ENCODE data around the gene SHC3. TPM values are rescaled to one million over a fixed set of nuclear protein-coding genes. Genes with fewer than 3 reads are reported as not detected.

SHC3 gene
- total RNA-seq, 2 experiments from 2014 or later, result not detected

- H3K27me3 Mint-ChIP-seq, result peaks cover 6% of the 10 kb centered on the region
- H3K9me3 Mint-ChIP-seq, result no peaks in the 10 kb centered on the region
- no peak for DNase-seq
- no peaks in the 10 kb centered on the region for H3K4me1 Mint-ChIP-seq
- no peak overlapping the region for H3K27ac Mint-ChIP-seq
- ChIA-PET CTCF (no interaction called here), POLR2A (no interaction called here)
- no peaks in the 10 kb centered on the region for H3K36me3 Mint-ChIP-seq (ENCODE audit: low read depth)
- H3K4me3 Mint-ChIP-seq, result no peak overlapping the region
These were observed 155.7 kb downstream of the SHC3 start for GRCh38 chr9:89022902-89023301.

DNA sequence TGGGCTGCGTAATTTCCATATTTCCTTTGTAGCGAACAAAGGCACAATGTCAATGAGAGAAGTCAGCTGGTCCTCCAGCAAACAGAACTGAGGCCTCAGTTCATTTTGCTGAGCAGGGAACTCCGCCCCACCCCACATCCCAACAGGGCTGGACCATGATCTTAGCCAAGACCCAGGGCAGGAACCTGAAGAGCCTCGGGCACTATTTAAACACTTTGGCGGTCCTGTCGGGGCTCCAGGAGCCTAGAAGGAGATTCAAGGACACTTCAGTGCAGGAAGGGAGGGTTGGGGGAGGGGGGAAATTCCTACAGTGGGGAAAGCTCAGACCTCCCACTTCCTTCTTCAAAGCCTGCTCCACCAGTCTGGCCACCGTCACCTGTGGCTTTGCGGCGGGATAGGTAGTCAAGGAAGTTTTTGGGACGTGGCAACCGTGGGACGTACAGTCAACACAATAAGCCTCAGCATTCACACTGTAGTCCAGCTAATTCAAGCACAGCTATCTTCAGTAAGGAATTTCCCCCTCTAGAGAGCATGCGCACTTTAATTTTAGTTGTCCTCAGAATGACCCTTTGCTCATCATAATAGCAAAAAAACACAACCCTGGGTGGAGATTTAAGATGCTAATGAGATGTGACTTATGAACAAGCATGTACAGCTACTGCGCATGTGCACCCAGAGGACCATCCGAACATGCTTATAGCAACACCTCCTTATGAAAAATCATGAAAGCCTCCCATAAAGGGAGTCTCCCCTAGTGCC, 156.4 kb downstream of the SHC3 start:
- no peaks in the 10 kb centered on the region for H3K4me1 Mint-ChIP-seq
- H3K27me3 Mint-ChIP-seq, result peaks cover 9% of the 10 kb centered on the region
- no peak overlapping the region for H3K27ac Mint-ChIP-seq
- CTCF ChIA-PET, result no interaction called here
- no peak for DNase-seq
- H3K36me3 Mint-ChIP-seq (ENCODE audit: low read depth), result no peaks in the 10 kb centered on the region
- POLR2A ChIA-PET, result no interaction called here
- H3K9me3 Mint-ChIP-seq, result no peaks in the 10 kb centered on the region
- no peak overlapping the region for H3K4me3 Mint-ChIP-seq

- CTCF ChIA-PET, result no interaction called here
- Mint-ChIP-seq H3K9me3 (no peaks in the 10 kb centered on the region), H3K27ac (no peak overlapping the region), H3K4me3 (no peak overlapping the region), H3K4me1 (no peaks in the 10 kb centered on the region), H3K27me3 (peaks cover 9% of the 10 kb centered on the region), H3K36me3 (ENCODE audit: low read depth) (no peaks in the 10 kb centered on the region)
- POLR2A ChIA-PET, result no interaction called here
- DNase-seq, result no peak
These were observed 157.3 kb downstream of the SHC3 start for GRCh38 chr9:89021154-89021803.

- no peak overlapping the region for H3K4me3 Mint-ChIP-seq
- H3K27ac Mint-ChIP-seq, result no peak overlapping the region
- DNase-seq, result no peak
- no peaks in the 10 kb centered on the region for H3K9me3 Mint-ChIP-seq
- POLR2A ChIA-PET, result no interaction called here
- CTCF ChIA-PET, result no interaction called here
- H3K4me1 Mint-ChIP-seq, result no peaks in the 10 kb centered on the region
- H3K36me3 Mint-ChIP-seq (ENCODE audit: low read depth), result no peaks in the 10 kb centered on the region
- peaks cover 9% of the 10 kb centered on the region for H3K27me3 Mint-ChIP-seq
These were observed 157.9 kb downstream of the SHC3 start for GRCh38 chr9:89020754-89021153.

DNA sequence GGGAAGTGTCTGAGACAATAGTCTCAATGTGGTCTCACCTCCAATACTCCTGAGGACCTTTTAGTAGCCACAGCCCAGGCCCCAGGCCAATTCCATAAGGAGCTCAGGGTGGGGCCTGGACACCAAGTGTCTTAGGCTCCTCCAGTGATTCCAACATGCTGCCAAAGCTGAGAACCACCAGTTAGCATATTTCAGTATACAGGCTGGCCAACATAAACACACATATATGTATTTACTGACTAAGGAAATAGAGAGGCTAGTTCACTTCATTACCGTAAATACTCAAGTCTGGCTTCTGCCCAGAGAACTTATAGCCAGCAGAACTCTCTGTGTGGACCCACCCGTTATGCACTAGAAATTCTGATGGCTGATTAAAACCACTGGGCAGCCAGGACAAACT, 163.3 kb downstream of the SHC3 start:
- peaks cover 9% of the 10 kb centered on the region for H3K27me3 Mint-ChIP-seq
- no peak overlapping the region for H3K4me3 Mint-ChIP-seq
- ChIA-PET CTCF (no interaction called here), POLR2A (no interaction called here)
- no peak for DNase-seq
- H3K36me3 Mint-ChIP-seq (ENCODE audit: low read depth), result no peaks in the 10 kb centered on the region
- H3K27ac Mint-ChIP-seq, result no peak overlapping the region
- H3K4me1 Mint-ChIP-seq, result no peaks in the 10 kb centered on the region
- no peaks in the 10 kb centered on the region for H3K9me3 Mint-ChIP-seq

GRCh38 chr9:89014153-89014552, 164.5 kb downstream of the SHC3 start:
- ChIA-PET CTCF (no interaction called here), POLR2A (no interaction called here)
- H3K36me3 Mint-ChIP-seq (ENCODE audit: low read depth), result no peaks in the 10 kb centered on the region
- H3K27ac Mint-ChIP-seq, result no peak overlapping the region
- H3K27me3 Mint-ChIP-seq, result peaks cover 8% of the 10 kb centered on the region
- H3K4me3 Mint-ChIP-seq, result no peak overlapping the region
- no peaks in the 10 kb centered on the region for H3K4me1 Mint-ChIP-seq
- no peaks in the 10 kb centered on the region for H3K9me3 Mint-ChIP-seq
- DNase-seq, result no peak

DNA sequence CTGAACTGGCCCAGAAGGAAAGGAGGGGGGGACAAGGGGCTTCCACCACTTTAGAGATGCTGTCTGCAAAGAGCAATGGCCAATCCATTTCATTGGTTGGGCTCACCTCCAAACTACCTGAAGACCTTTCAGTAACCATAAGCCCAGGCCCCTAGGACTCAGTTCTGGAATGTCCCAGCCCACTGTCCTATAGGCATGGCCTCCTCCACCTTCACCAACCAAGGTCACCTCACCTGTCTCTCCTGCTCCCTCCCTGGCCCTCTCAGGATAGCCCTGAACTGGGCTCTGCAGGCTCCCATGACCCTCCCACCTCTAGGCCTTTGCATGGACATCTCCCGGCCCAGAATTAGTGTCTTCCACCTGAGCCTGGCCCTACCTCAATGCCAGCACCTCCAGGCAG, 165.0 kb downstream of the SHC3 start:
- no peak overlapping the region for H3K4me3 Mint-ChIP-seq
- H3K9me3 Mint-ChIP-seq, result no peaks in the 10 kb centered on the region
- H3K36me3 Mint-ChIP-seq (ENCODE audit: low read depth), result no peaks in the 10 kb centered on the region
- ChIA-PET CTCF (interaction anchor here (0.6 kb wide), 1 partner anchor 525 kb away, joined by 3 read pairs; no protein-coding TSS in a partner anchor), POLR2A (no interaction called here)
- peaks cover 6% of the 10 kb centered on the region for H3K27me3 Mint-ChIP-seq
- no peaks in the 10 kb centered on the region for H3K4me1 Mint-ChIP-seq
- DNase-seq, result no peak
- no peak overlapping the region for H3K27ac Mint-ChIP-seq

DNA sequence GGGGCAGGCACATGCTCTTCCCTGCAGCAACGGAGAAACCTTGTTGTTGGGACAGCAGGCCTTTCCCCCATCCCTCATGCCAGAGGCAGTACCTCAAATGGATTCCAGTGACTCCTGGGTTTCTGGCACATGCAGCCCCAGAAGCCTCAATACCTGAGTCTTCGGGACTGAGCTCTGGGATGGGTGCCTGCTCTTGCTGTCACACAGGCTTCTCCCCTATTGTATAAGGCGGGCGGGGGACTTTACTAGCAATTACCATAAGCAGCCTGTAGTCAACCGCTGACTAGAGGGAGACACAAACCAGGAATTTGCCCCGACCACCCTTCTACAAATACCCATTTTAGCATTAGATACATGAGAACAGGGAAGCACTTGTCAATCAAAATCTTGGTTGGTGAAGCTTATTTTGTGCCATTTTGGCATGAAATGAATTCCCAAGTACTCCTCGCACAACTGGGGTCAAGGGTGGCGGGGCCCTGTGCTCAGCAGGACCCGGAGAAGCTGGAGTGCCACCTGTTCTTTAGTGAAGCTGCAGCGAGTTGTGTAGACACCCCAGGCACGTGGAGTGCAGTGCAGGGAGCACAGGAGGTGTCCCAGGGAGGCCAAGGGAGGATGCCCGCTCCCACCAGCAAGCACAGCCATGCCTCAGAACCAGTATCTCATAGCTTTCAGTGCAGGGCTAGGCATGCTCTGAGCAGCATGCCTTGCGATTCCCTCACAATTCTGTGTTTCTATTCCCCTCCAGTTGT, 166.2 kb downstream of the SHC3 start:
- H3K36me3 Mint-ChIP-seq (ENCODE audit: low read depth), result no peaks in the 10 kb centered on the region
- DNase-seq, result no peak
- POLR2A ChIA-PET, result no interaction called here
- H3K27ac Mint-ChIP-seq, result no peak overlapping the region
- no peaks in the 10 kb centered on the region for H3K4me1 Mint-ChIP-seq
- no peak overlapping the region for H3K4me3 Mint-ChIP-seq
- CTCF ChIA-PET, result no interaction called here
- H3K9me3 Mint-ChIP-seq, result no peaks in the 10 kb centered on the region
- no peaks in the 10 kb centered on the region for H3K27me3 Mint-ChIP-seq

DNA sequence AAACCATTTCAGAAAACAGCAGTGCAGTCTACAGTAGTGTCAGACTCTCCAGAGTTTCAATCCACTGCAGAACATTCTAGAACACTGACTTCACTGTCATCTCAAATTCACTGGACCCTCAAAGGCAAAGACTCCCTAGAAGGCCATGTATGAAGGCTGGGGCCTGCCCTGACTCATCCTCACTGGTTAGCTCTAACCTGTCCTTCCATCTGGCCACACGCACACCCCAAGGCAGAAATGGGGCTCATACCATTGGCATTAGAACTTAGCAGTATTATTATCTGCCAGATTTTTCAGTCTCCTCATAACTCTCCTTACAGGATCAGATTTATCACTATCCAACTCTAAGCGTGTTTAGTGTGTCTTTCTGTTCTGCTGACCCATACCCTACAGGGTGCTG, 166.9 kb downstream of the SHC3 start:
- Mint-ChIP-seq H3K36me3 (ENCODE audit: low read depth) (no peaks in the 10 kb centered on the region), H3K27me3 (no peaks in the 10 kb centered on the region), H3K9me3 (no peaks in the 10 kb centered on the region), H3K4me1 (no peaks in the 10 kb centered on the region), H3K27ac (no peak overlapping the region), H3K4me3 (no peak overlapping the region)
- no peak for DNase-seq
- ChIA-PET CTCF (no interaction called here), POLR2A (no interaction called here)

DNA sequence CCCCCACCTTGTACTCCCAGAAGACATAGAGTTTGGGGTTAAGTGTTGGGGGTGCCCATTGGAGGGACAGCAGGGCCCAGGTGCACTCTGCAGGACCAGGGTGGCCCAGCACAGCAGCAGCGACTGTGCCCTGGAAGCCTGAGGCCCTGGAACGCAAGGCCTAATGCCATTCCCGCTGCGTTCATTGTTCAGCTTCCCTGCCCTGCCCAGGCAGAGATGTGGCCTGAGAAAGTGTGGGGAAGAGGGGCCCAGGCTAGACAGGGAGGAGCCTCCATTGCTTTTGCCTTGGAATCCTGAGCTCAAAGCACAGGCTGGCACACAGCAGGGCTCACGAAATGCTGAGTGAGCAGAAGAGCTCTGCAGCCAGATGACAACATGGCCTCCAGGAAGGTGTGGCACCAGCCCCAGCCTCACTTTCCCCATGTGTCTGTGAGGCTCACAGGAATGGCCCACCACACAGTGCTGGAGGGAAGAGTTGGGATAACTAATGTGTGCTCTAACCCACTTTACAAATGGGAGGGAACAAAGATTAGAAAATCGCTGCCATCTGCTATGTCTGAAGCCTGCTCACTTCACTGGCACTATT, 168.0 kb downstream of the SHC3 start:
- no peak for DNase-seq
- H3K27me3 Mint-ChIP-seq, result peaks cover 3% of the 10 kb centered on the region
- no peak overlapping the region for H3K4me3 Mint-ChIP-seq
- ChIA-PET CTCF (no interaction called here), POLR2A (no interaction called here)
- H3K4me1 Mint-ChIP-seq, result no peaks in the 10 kb centered on the region
- H3K9me3 Mint-ChIP-seq, result no peaks in the 10 kb centered on the region
- no peak overlapping the region for H3K27ac Mint-ChIP-seq
- no peaks in the 10 kb centered on the region for H3K36me3 Mint-ChIP-seq (ENCODE audit: low read depth)

DNA sequence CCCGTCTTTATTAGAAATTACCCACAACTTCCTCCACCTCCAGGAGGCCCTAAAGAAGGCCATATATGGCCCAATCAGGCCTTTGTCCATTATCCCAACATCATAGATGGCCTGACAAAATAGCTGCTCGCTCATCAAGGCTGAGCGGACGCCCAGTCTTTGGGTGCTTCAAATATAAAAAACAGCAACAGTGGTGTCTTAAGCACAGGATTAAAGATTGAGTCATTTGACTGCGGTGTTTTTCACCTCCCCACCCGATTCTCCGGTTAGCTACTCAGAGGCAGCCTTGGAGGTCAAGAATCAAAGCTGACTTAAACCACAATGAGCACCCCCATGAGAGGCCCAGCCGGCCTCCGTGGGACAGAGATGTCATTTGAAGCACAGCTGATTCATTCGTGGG, 168.6 kb downstream of the SHC3 start:
- H3K36me3 Mint-ChIP-seq (ENCODE audit: low read depth), result no peaks in the 10 kb centered on the region
- H3K27me3 Mint-ChIP-seq, result peaks cover 3% of the 10 kb centered on the region
- no peak overlapping the region for H3K27ac Mint-ChIP-seq
- H3K9me3 Mint-ChIP-seq, result no peaks in the 10 kb centered on the region
- ChIA-PET CTCF (no interaction called here), POLR2A (no interaction called here)
- H3K4me3 Mint-ChIP-seq, result no peak overlapping the region
- no peaks in the 10 kb centered on the region for H3K4me1 Mint-ChIP-seq
- DNase-seq, result no peak

DNA sequence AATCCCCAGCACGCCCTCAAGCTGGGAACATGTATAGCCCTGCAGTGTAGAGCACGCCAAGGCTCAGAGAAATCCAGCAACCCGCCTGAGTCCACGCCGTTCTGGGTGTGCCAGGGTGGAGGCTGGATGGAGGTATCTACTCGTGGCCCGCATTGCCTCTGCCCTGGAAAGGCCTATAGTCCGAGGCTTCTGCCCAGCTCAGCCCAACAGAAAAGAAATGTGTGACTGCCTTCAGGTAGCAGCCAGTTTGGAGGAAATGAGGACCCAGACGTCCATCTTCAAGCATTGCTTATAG, 169.1 kb downstream of the SHC3 start:
- CTCF ChIA-PET, result no interaction called here
- Mint-ChIP-seq H3K36me3 (ENCODE audit: low read depth) (no peaks in the 10 kb centered on the region), H3K9me3 (no peaks in the 10 kb centered on the region), H3K4me3 (no peak overlapping the region), H3K27ac (no peak overlapping the region), H3K27me3 (peaks cover 3% of the 10 kb centered on the region), H3K4me1 (no peaks in the 10 kb centered on the region)
- DNase-seq, result no peak
- POLR2A ChIA-PET, result no interaction called here

DNA sequence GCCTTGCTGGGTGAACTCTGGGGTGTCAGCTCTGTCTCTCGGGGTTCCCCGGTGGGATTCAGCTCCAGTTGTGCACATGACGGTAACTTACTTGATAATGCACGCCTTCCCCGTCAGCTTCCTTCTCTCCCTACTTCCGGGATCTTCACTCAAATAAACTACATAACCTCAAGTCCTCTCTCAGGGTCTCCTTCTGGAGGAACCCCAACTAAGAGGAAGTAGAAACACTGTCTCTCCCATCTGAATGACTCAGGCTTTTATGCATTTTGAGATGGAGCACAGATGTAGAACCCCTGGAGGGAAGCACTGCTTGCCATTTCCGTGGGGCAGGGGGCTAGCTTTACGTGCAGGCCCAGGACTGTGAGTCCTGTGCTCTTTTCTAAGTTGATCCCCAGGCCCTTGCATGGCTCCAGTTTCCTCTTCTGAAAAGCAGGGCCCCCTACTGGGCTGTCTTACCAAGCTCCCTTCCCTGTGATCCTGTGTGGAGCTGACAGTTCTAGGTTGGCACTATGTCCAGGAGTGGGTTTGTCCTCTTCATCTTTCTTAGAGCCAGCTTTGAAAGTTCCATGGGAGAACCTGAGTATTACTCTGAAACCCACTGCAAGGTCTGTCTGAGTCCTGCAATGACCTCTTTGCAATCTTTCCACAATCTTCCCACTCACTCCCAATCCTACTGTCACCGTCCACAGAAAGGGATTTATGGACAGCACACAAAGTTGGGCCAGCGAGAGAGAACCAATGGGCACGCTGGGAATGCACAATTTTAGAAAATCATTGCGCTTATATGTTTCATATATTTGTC, 169.7 kb downstream of the SHC3 start:
- no peak overlapping the region for H3K27ac Mint-ChIP-seq
- H3K4me3 Mint-ChIP-seq, result no peak overlapping the region
- CTCF ChIA-PET, result no interaction called here
- DNase-seq, result no peak
- no peaks in the 10 kb centered on the region for H3K9me3 Mint-ChIP-seq
- peaks cover 3% of the 10 kb centered on the region for H3K27me3 Mint-ChIP-seq
- POLR2A ChIA-PET, result no interaction called here
- no peaks in the 10 kb centered on the region for H3K4me1 Mint-ChIP-seq
- no peaks in the 10 kb centered on the region for H3K36me3 Mint-ChIP-seq (ENCODE audit: low read depth)
